ENCODE data around the gene KIAA2012. TPM values are rescaled to one million over a fixed set of nuclear protein-coding genes. Genes with fewer than 3 reads are reported as not detected.

The KIAA2012 gene
- total and polyA plus RNA-seq, 4 donors = under 0.01 to 0.61 (median 0.42) TPM

DNA sequence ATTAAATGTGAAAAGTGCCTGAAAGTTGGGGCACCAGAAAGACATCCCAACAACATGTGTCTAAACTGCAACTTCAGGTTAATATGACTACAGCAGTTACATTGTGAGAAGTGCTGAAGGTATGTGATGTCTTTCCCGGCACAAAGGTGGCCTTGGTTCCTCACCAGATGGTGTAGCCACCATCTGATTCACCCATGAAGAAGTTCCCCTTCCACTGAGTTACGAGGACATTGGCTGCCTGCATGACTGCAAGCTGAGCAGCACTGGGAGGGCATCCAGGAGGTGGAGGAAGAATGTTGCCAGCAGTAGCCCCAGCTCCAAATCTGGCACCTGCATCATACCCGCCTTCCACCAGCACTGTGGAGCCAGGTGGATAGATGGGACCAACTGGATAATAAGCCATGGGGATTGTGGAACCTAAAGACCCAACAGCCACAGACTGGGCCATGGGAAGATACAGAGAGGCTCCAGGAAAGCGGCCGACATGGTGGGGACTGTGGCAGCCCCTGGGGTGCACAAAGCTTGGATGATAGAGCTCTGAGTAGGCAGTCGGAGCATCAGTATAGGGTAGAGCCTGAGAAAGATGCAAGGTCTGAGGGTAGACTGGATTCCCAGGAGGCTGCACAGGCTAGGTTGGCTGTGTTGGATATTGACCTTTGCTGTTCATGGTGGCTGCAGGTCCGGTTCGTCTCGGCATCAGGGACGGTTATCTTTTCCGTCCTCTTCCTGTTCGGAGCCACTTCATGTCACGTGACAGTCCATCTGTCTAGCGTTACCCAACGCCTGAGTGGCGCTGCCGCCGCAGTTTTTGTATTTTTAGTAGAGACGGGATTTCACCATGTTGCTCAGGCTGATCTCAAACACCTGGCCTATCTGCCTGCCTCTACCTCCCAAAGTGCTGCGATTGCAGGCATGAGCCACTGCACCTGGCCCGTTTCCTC, 128.4 kb downstream of the KIAA2012 start:
- WGBS = 91% methylated on average over 21 of the region's 21 CpGs

DNA sequence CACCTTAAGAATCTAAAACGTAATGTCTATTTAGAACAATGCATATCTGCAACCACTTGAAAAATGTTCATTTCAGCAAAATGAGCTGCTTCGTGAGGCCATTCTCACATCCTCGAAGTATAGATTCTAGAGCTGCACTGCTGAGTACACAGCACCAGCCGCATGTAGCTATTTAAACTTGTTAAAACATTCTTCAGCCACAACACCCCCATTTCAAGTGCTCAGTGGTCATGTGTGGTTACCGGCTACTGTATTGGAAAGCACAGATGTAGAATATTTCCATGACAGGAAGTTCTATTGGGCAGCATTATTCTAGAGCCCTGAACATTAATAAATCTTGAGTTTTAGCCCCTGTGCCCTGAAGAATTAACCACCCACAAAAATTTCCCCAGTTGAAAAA, 130.3 kb downstream of the KIAA2012 start:
- Histone ChIP-seq H3K36me3 (ENCODE audit: control insufficient read depth in 4 of 4, insufficient read depth in 3 of 4, low read depth in 1 of 4, low read length in 3 of 4) (peaks cover 7 to 11% (median 8%) of the 10 kb centered on the region in 4 donors), H3K27me3 (ENCODE audit: control insufficient read depth in 4 of 4, insufficient read depth in 4 of 4, low read length in 3 of 4) (no peaks in the 10 kb centered on the region), H3K4me1 (ENCODE audit: control insufficient read depth in 4 of 4, insufficient read depth in 4 of 4, low read length in 3 of 4) (no peaks in the 10 kb centered on the region), H3K27ac (ENCODE audit: low read depth in 1 of 2, low read length in 2 of 2) (no peak overlapping the region), H3K9ac (ENCODE audit: low read depth in 1 of 2, low read length in 2 of 2) (no peak overlapping the region), H3K4me3 (ENCODE audit: low read depth in 1 of 3, low read length in 3 of 3) (no peak overlapping the region), H3K9me3 (ENCODE audit: control insufficient read depth in 4 of 4, low read length in 3 of 4) (no peaks in the 10 kb centered on the region)
- WGBS = 95% methylated on average over 5 of the region's 5 CpGs
- TF ChIP-seq, protein P1, sequence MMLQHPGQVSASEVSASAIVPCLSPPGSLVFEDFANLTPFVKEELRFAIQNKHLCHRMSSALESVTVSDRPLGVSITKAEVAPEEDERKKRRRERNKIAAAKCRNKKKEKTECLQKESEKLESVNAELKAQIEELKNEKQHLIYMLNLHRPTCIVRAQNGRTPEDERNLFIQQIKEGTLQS (IDR thresholded peaks at IDR 0.05) = no peak
- TF ChIP-seq, protein P2, sequence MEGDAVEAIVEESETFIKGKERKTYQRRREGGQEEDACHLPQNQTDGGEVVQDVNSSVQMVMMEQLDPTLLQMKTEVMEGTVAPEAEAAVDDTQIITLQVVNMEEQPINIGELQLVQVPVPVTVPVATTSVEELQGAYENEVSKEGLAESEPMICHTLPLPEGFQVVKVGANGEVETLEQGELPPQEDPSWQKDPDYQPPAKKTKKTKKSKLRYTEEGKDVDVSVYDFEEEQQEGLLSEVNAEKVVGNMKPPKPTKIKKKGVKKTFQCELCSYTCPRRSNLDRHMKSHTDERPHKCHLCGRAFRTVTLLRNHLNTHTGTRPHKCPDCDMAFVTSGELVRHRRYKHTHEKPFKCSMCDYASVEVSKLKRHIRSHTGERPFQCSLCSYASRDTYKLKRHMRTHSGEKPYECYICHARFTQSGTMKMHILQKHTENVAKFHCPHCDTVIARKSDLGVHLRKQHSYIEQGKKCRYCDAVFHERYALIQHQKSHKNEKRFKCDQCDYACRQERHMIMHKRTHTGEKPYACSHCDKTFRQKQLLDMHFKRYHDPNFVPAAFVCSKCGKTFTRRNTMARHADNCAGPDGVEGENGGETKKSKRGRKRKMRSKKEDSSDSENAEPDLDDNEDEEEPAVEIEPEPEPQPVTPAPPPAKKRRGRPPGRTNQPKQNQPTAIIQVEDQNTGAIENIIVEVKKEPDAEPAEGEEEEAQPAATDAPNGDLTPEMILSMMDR (IDR thresholded peaks at IDR 0.05; ENCODE audit: low read depth, low read length, missing input control) = no peak
- TF ChIP-seq JUND (IDR thresholded peaks at IDR 0.05) (no peak), EGR1 (IDR thresholded peaks at IDR 0.05; ENCODE audit: low read depth in 2 of 2) (no peak), FOXA2 (IDR thresholded peaks at IDR 0.05) (no peak), SP1 (IDR thresholded peaks at IDR 0.05) (no peak), TAF1 (conservative IDR thresholded peaks at IDR 0.05) (no peak), GABPA (IDR thresholded peaks at IDR 0.05 in 1 of 2, conservative IDR thresholded peaks at IDR 0.05 in 1 of 2) (no peak)
- TF ChIP-seq, protein P3, sequence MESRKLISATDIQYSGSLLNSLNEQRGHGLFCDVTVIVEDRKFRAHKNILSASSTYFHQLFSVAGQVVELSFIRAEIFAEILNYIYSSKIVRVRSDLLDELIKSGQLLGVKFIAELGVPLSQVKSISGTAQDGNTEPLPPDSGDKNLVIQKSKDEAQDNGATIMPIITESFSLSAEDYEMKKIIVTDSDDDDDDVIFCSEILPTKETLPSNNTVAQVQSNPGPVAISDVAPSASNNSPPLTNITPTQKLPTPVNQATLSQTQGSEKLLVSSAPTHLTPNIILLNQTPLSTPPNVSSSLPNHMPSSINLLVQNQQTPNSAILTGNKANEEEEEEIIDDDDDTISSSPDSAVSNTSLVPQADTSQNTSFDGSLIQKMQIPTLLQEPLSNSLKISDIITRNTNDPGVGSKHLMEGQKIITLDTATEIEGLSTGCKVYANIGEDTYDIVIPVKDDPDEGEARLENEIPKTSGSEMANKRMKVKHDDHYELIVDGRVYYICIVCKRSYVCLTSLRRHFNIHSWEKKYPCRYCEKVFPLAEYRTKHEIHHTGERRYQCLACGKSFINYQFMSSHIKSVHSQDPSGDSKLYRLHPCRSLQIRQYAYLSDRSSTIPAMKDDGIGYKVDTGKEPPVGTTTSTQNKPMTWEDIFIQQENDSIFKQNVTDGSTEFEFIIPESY (IDR thresholded peaks at IDR 0.05) = no peak
- TF ChIP-seq, protein P4, sequence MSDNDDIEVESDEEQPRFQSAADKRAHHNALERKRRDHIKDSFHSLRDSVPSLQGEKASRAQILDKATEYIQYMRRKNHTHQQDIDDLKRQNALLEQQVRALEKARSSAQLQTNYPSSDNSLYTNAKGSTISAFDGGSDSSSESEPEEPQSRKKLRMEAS (IDR thresholded peaks at IDR 0.05) = no peak
- TF ChIP-seq, protein P5, sequence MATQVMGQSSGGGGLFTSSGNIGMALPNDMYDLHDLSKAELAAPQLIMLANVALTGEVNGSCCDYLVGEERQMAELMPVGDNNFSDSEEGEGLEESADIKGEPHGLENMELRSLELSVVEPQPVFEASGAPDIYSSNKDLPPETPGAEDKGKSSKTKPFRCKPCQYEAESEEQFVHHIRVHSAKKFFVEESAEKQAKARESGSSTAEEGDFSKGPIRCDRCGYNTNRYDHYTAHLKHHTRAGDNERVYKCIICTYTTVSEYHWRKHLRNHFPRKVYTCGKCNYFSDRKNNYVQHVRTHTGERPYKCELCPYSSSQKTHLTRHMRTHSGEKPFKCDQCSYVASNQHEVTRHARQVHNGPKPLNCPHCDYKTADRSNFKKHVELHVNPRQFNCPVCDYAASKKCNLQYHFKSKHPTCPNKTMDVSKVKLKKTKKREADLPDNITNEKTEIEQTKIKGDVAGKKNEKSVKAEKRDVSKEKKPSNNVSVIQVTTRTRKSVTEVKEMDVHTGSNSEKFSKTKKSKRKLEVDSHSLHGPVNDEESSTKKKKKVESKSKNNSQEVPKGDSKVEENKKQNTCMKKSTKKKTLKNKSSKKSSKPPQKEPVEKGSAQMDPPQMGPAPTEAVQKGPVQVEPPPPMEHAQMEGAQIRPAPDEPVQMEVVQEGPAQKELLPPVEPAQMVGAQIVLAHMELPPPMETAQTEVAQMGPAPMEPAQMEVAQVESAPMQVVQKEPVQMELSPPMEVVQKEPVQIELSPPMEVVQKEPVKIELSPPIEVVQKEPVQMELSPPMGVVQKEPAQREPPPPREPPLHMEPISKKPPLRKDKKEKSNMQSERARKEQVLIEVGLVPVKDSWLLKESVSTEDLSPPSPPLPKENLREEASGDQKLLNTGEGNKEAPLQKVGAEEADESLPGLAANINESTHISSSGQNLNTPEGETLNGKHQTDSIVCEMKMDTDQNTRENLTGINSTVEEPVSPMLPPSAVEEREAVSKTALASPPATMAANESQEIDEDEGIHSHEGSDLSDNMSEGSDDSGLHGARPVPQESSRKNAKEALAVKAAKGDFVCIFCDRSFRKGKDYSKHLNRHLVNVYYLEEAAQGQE (IDR thresholded peaks at IDR 0.05) = no peak
- no peak for DNase-seq (ENCODE audit: low spot score)

More for the DNA sequence above, 128.4 kb downstream of the KIAA2012 start:
- H3K4me3 ChIP-seq (ENCODE audit: low read depth in 1 of 3, low read length in 3 of 3) = no peak overlapping the region
- H3K9ac ChIP-seq (ENCODE audit: low read depth in 1 of 2, low read length in 2 of 2) = no peak overlapping the region
- H3K27ac ChIP-seq (ENCODE audit: low read depth in 1 of 2, low read length in 2 of 2) = no peak overlapping the region
- TF ChIP-seq, protein P3 (IDR thresholded peaks at IDR 0.05) = no peak
- peaks cover 6 to 8% (median 7%) of the 10 kb centered on the region in 4 donors for H3K36me3 ChIP-seq (ENCODE audit: control insufficient read depth in 4 of 4, insufficient read depth in 3 of 4, low read depth in 1 of 4, low read length in 3 of 4)
- no peaks in the 10 kb centered on the region for H3K27me3 ChIP-seq (ENCODE audit: control insufficient read depth in 4 of 4, insufficient read depth in 4 of 4, low read length in 3 of 4)
- DNase-seq (ENCODE audit: low spot score) = no peak
- no peaks in the 10 kb centered on the region for H3K4me1 ChIP-seq (ENCODE audit: control insufficient read depth in 4 of 4, insufficient read depth in 4 of 4, low read length in 3 of 4)
- no peaks in the 10 kb centered on the region for H3K9me3 ChIP-seq (ENCODE audit: control insufficient read depth in 4 of 4, low read length in 3 of 4)
